MM.1S (cell line): Measurements from ENCODE around the gene PADI3.

Experiments used
- DNase-seq: peaks from one replicate; pipeline ENCODE4 v3.0.0-alpha.2; 2015
- H2AFZ ChIP-seq: fragments of 300-600 bp; sonication (generic); 2 replicates; pipeline ENCODE4 v1.6.0; 2016; ENCODE audit warnings: antibody characterized with exemption, low read length
- H3F3A ChIP-seq: fragments of 300-600 bp; sonication (generic); 2 replicates; pipeline ENCODE4 v1.6.1; 2016; ENCODE audit warnings: mild to moderate bottlenecking, antibody characterized with exemption, low read length, moderate library complexity, mixed read lengths; ENCODE audit not compliant: insufficient read depth
- H3K27ac ChIP-seq: fragments of 300-600 bp; sonication (generic); 2 replicates; pipeline ENCODE4 v1.5.1; 2016; ENCODE audit warnings: mild to moderate bottlenecking, low read length
- H3K27me3 ChIP-seq: fragments of 300-600 bp; sonication (generic); replicated peaks from 2 replicates; pipeline ENCODE4 v1.6.0; 2016; ENCODE audit warnings: low read length; ENCODE audit not compliant: insufficient read depth
- H3K36me3 ChIP-seq: fragments of 300-600 bp; sonication (generic); replicated peaks from 2 replicates; pipeline ENCODE4 v1.6.1; 2016; ENCODE audit warnings: mild to moderate bottlenecking, low read length, mixed read lengths; ENCODE audit not compliant: insufficient read depth
- H3K4me1 ChIP-seq: fragments of 300-600 bp; sonication (generic); 2 replicates; pipeline ENCODE4 v1.6.1; 2016; ENCODE audit warnings: low read length, mixed read lengths
- H3K4me2 ChIP-seq: fragments of 300-600 bp; sonication (generic); 2 replicates; pipeline ENCODE4 v1.6.0; 2016; ENCODE audit warnings: low read depth, low read length
- H3K4me3 ChIP-seq: fragments of 300-600 bp; sonication (generic); 2 replicates; pipeline ENCODE4 v1.5.1; 2016; ENCODE audit warnings: low read length, mixed read lengths
- H3K79me2 ChIP-seq: fragments of 300-600 bp; sonication (generic); 2 replicates; pipeline ENCODE4 v1.6.1; 2016; ENCODE audit warnings: mixed run types, low read length, mixed read lengths
- H3K9ac ChIP-seq: fragments of 300-600 bp; sonication (generic); 2 replicates; pipeline ENCODE4 v1.6.1; 2016; ENCODE audit warnings: low read length, mixed read lengths
- H3K9me2 ChIP-seq: fragments of 300-600 bp; sonication (generic); replicated peaks from 2 replicates; pipeline ENCODE4 v1.6.1; 2016; ENCODE audit warnings: mild to moderate bottlenecking, low read length, mixed read lengths; ENCODE audit not compliant: insufficient read depth
- H3K9me3 ChIP-seq: fragments of 300-600 bp; sonication (generic); replicated peaks from 2 replicates; pipeline ENCODE4 v1.6.1; 2016; ENCODE audit warnings: mild to moderate bottlenecking, low read length, mixed read lengths; ENCODE audit not compliant: insufficient read depth
- H4K20me1 ChIP-seq: fragments of 300-600 bp; sonication (generic); 2 replicates; pipeline ENCODE4 v1.6.1; 2016; ENCODE audit warnings: mild to moderate bottlenecking, low read length, moderate library complexity, mixed read lengths; ENCODE audit not compliant: insufficient read depth
- CTCF ChIP-seq: fragments of 300-600 bp; sonication (generic); IDR thresholded peaks from 2 replicates; pipeline ENCODE4 v1.5.1; 2016; ENCODE audit warnings: antibody characterized with exemption, low read length, mixed read lengths
- EZH2 ChIP-seq: fragments of 300-600 bp; sonication (generic); optimal IDR thresholded peaks from 2 replicates; pipeline ENCODE3; 2017; ENCODE audit warnings: low read depth, mild to moderate bottlenecking, antibody characterized with exemption, low read length, mixed read lengths
- EZH2phosphoT487 ChIP-seq: fragments of 300-600 bp; sonication (generic); IDR thresholded peaks from 2 replicates; pipeline ENCODE4 v1.6.1; 2018; ENCODE audit warnings: antibody characterized with exemption, low read length

The PADI3 gene

GRCh38 chr1:17230671-17231310 is 18.1 kb upstream of the PADI3 start:
- Histone ChIP-seq H3K79me2 (no peaks in the 10 kb centered on the region), H2AFZ (no peak overlapping the region), H3K4me1 (no peaks in the 10 kb centered on the region), H4K20me1 (no peaks in the 10 kb centered on the region), H3K27ac (no peak overlapping the region), H3K9ac (no peak overlapping the region), H3K27me3 (peaks cover 84% of the 10 kb centered on the region), H3K9me2 (no peaks in the 10 kb centered on the region), H3K36me3 (no peaks in the 10 kb centered on the region), H3F3A (no peaks in the 10 kb centered on the region), H3K9me3 (no peaks in the 10 kb centered on the region), H3K4me2 (no peak overlapping the region), H3K4me3 (no peak overlapping the region)
- DNase-seq: no peak
- TF ChIP-seq EZH2phosphoT487: no peak
- no peak for TF ChIP-seq CTCF
- TF ChIP-seq EZH2: no peak

GRCh38 chr1:17232759-17233661 is 15.9 kb upstream of the PADI3 start:
- H3K36me3 ChIP-seq: no peaks in the 10 kb centered on the region
- no peak for TF ChIP-seq EZH2phosphoT487
- TF ChIP-seq EZH2: no peak
- TF ChIP-seq CTCF: no peak
- no peak overlapping the region for H3K27ac ChIP-seq
- no peak for DNase-seq
- H3K9ac ChIP-seq: no peak overlapping the region
- H2AFZ ChIP-seq: no peak overlapping the region
- H3K4me2 ChIP-seq: no peak overlapping the region
- H3K4me1 ChIP-seq: no peaks in the 10 kb centered on the region
- H4K20me1 ChIP-seq: no peaks in the 10 kb centered on the region
- H3K27me3 ChIP-seq: peaks cover 87% of the 10 kb centered on the region
- H3K9me2 ChIP-seq: no peaks in the 10 kb centered on the region
- no peak overlapping the region for H3K4me3 ChIP-seq
- H3F3A ChIP-seq: no peaks in the 10 kb centered on the region
- H3K79me2 ChIP-seq: no peaks in the 10 kb centered on the region
- H3K9me3 ChIP-seq: no peaks in the 10 kb centered on the region

- no peak for TF ChIP-seq EZH2
- no peak for TF ChIP-seq EZH2phosphoT487
- no peak for TF ChIP-seq CTCF
- H3K27ac ChIP-seq: no peak overlapping the region
- H3K9ac ChIP-seq: no peak overlapping the region
- no peaks in the 10 kb centered on the region for H3K36me3 ChIP-seq
- no peak overlapping the region for H3K4me2 ChIP-seq
- H4K20me1 ChIP-seq: no peaks in the 10 kb centered on the region
- H3K9me3 ChIP-seq: no peaks in the 10 kb centered on the region
- no peak for DNase-seq
- H3F3A ChIP-seq: no peaks in the 10 kb centered on the region
- no peaks in the 10 kb centered on the region for H3K9me2 ChIP-seq
- no peak overlapping the region for H2AFZ ChIP-seq
- no peak overlapping the region for H3K4me3 ChIP-seq
- H3K4me1 ChIP-seq: no peaks in the 10 kb centered on the region
- no peaks in the 10 kb centered on the region for H3K79me2 ChIP-seq
- peaks cover 86% of the 10 kb centered on the region for H3K27me3 ChIP-seq
These were observed 15.1 kb upstream of the PADI3 start for GRCh38 chr1:17233675-17234320.
